GM21737 (cell line): ENCODE measurements around the gene PPFIA1.

Experiments
- ATAC-seq: cut with Tn5 transposase; IDR thresholded peaks from one replicate; pipeline ENCODE4 v1.9.1; 2021; ENCODE audit warnings: mild to moderate bottlenecking, moderate library complexity; ENCODE audit not compliant: unreplicated experiment

Gene PPFIA1

DNA sequence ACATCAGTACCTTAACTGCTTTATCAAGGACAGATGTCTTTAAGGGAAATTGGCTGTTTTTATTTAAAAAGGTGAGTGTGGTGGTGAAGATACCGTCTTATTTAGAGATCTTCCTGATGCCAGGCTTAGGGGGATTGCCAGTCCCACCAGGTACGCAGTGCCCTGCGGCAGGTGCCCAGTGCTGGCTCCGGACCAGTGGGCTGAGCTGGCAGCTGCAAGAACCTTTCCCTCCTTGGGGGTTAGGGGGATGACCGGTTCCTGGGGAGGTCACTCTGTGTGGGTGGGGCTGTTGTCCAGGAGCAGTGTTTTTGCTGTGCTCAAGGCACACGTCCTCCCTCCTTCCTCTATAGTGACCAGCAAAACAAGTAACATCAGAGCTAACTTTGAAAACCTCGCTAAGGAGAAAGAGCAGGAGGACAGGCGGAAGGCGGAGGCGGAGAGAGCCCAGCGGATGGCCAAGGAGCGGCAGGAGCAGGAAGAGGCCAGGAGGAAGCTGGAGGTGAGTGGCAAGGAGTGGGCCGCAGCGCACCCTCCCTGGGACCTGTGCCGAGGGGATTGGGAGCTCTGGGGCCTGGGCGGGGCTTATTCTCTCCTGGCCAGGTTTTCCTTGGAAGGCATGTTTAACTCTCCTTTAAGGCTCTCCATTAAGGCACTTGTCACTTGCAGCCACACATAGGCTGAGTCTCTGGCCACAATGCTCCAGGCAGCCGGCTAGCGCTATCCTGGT is 158.4 kb downstream of the PPFIA1 start:
- ATAC-seq, result no peak

DNA sequence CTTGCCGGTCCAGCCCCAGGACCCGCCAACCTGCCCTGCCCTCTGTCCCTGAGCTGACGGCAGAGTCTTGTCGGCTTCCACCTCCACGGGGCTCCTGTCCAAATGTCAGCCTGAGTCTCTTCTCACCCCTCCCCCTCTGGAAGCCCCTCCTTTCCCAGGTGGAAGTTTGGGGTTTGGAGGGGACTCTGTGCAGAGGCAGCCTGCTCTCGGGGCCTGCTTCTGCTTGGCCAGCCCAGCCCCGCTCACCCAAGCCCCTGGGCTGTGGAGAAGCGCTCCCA is 158.9 kb downstream of the PPFIA1 start:
- ATAC-seq, result no peak

DNA sequence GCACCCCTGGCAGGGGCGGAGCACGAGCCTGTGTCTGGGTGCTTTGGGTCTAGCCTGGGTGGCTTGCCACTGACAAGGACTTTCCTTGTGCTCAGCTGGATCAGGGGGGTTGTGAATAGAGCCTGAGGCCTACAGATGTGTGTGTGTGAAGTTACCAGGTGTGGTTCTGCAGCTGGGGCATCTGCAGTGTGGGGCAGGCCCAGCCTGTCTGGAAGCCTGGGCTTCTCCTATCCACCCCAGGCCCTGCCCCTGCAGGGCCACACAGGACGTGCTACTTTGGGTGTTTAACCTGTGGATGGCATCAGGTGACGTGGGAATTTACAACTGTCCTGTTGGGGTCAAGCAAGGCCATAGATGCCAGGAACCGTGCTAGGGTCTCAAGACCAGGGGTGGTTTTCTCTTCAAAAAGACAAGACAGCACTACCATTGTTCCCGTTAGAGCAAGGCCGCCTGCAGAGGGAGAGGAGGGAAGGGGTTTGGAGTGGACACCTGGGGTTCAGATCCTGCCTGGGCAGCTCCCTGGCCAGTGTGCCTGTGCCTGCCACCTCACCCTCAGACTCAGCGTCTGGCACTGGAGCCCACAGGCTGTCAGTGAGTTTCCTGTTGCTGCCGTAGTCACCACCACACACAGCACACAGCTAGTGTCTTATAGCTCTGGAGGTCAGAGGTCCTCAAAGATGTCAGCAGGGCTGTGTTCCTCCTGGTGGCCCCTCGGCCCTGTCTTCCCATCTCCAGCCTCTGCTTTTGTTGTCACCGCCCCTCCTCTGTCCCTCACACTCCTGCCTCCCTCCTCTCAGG is 159.4 kb downstream of the PPFIA1 start:
- ATAC-seq, result no peak

DNA sequence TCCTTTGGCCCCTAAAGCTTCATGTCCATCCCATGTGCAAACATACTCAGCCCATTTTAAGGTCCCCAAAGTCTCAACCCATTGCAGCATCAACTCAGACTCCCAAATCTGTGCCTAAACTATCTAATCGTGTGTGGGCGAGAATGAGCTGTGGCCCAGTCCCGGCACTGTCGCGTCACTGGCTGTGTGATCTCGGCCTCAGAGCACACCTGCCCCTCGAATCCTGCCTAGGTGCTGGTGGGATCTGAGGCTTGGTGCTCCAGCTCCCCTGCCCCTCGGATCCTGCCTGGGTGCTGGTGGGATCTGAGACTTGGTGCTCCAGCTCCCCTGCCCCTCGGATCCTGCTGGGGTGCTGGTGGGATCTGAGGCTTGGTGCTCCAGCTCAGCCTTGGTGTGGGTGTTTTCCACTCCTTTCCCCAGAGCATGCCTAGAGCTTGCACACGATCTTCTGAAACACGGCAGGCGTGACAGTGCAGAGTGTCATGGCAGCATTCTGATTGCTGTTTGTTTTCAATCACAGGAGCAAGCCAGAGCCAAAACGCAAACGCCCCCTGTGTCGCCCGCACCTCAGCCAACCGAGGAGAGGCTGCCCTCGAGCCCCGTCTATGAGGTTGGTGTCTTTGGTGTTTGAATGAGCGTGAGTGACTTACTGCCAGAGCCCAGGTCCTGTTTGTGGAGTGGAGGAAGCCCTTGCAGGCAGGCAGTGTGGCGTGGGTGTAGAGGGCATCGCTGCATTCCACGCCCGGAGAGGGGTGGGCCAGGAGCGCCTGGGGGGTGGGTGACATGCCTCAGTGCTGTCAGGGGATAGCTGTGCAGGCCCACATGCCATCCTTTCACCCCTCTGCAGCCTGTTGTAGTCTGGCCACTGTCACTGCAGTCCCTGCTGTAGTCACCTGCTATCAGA is 160.4 kb downstream of the PPFIA1 start:
- no peak for ATAC-seq

DNA sequence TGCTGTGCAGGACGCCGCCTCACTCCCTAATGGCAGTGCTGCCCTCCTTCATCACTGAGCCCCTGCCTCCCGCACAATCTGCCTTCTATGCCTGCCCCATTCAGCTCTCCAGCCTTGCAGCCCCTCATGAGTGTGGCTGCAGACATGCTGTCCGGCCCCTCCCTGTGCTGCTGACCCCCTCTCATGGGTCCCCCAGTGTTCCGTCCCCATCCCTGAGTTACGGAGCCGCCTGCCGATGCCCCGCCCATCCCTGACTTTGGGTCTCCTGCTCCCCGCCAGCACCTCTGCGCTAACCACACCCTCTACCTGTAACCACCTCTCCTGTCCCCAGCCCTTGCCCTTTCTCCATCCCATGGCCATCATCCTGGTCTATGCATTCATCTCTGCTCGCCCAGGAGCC is 161.1 kb downstream of the PPFIA1 start:
- no peak for ATAC-seq

DNA sequence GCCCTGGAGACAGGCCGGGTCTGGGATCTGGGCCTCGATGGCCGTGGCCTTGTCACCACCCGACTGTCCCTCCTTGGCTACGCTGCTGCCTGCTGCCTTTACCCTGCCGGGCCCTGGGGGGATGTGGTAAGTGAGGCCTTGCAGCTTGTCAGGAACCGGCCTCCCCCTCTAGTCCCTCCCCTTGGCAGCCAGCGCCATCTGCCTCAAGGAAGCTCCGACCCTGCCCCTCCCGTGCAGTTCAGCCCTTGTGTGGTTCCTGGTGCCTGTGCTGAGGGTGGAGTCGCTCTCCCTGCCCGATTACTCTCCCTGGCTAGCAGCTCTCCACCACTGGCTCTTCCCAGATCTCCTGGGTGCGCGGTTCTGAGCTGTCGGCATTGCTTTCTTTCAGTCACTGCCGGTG is 161.6 kb downstream of the PPFIA1 start:
- no peak for ATAC-seq

DNA sequence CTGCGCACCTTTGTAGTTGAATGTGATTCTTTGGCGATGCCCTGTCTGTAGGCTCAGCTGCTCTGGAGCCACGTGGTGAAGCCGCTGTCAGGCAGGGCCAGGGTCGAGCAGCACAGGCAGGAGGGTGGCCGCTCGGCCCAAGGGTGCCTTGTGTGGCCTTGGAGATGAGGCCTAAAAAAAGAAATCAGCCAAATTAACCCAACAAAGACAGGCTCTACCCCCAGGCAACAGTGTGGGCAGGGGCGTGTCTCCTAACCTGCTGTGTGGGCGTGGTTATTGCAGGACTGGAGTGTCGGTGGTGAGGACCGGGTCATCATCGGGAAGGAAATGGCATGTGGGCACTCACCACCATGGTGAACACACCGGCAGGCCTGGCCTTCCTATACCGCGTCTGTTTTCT is 162.1 kb downstream of the PPFIA1 start:
- ATAC-seq, result no peak

DNA sequence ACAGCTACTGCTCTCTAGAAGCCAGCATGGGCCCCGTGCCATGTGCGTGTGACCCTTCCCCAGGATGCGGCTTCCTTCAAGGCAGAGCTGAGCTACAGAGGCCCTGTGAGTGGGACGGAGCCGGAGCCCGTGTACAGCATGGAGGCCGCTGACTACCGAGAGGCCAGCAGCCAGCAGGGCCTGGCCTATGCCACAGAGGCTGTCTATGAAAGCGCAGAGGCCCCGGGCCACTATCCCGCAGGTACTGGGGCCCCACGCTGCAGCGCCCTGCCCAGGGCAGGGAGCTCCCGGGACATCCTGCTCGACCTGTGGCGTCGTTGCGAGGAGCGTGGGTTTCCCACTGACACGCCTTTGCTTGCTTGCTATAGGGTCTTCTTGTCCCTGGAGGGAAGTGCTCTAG is 162.5 kb downstream of the PPFIA1 start:
- no peak for ATAC-seq

DNA sequence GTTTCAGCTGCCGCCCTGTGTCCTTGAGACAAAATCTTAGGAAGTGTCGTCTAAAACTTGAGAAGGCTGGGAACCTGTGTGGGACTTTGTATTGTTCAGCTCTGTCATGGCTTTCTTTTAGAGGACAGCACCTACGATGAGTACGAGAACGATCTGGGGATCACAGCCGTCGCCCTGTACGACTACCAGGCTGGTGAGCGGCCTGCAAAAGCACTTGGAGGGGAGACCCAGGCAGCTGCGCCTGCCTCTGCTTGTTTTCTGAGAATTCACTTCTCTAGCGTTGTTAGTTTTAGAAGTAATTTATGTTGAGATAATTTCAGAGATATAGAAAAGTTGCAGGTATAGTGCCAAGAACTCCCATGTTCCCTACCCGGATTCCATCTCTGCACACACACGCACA is 163.0 kb downstream of the PPFIA1 start:
- no peak for ATAC-seq
